HCT116 (cell line): ENCODE measurements around the gene METTL13. TPM values are rescaled to one million over a fixed set of nuclear protein-coding genes. Genes with fewer than 3 reads are reported as not detected.

ENCODE experiments used
- ATAC-seq: fragments of 200-7000 bp; cut with Tn5 transposase; 2 replicates; pipeline ENCODE4 v1.9.1; 2020; ENCODE audit warnings: mild to moderate bottlenecking, moderate library complexity
- BruUV-seq: library from RNA; stranded (reverse); fragments of 400-500 nt; replicated peaks from 2 replicates; lab custom pipeline; 2021; lab: Mats Ljungman, UMichigan
- CTCF ChIA-PET: fragments of 300-600 bp; sonication (Branson Sonifier 250); formaldehyde crosslinking; loops from one replicate; lab custom pipeline; 2021; ENCODE audit warnings: antibody characterized with exemption; lab: Charles Lee
- POLR2A ChIA-PET: fragments of 300-600, 350-600 bp; sonication (Branson Sonifier 250); formaldehyde crosslinking; loops from one replicate; lab custom pipeline; 2021; ENCODE audit warnings: antibody characterized with exemption; lab: Charles Lee
- RAD21 ChIA-PET, 2 experiments: fragments of 300-600 bp; sonication (Branson Sonifier 250); formaldehyde crosslinking; loops; one replicate each; lab custom pipeline; 2023; ENCODE audit warnings: low total read pairs in 2 of 2; ENCODE audit not compliant: uncharacterized antibody in 2 of 2, unreplicated experiment in 2 of 2, low non-redundant PET in 1 of 2; lab: Charles Lee
- DNase-seq: peaks from one replicate; pipeline ENCODE4 v3.0.0-alpha.2; 2010; ENCODE audit warnings: low read depth, low spot score
- H2AFZ ChIP-seq: fragments of 200-600 bp; shearing (Covaris generic), sonication (generic); 2 replicates; pipeline ENCODE4 v1.6.1; 2017; ENCODE audit warnings: low read depth, mixed run types, mixed read lengths, antibody characterized with exemption, low read length; ENCODE audit not compliant: poor library complexity, severe bottlenecking
- H3K27ac ChIP-seq: 2 replicates; pipeline ENCODE4 v1.5.1; 2012; ENCODE audit warnings: low read depth, low read length
- H3K27me3 ChIP-seq: fragments of 200-600 bp; sonication (generic); 2 replicates; pipeline ENCODE4 v1.6.1; 2016; ENCODE audit warnings: mixed run types, low read length, mixed read lengths; ENCODE audit not compliant: insufficient read depth
- H3K36me3 ChIP-seq, 2 experiments: fragments of 200-500 bp in 1 of 2; fragments of 200-600 bp in 1 of 2; sonication (Bioruptor generic) in 1 of 2; sonication (generic) in 1 of 2; 2 replicates each; pipeline versions ENCODE4 v1.5.1 to v1.6.1; 2014 to 2016; ENCODE audit warnings: low read length in 2 of 2, inconsistent platforms in 1 of 2, mixed read lengths in 1 of 2, mixed run types in 1 of 2; ENCODE audit not compliant: insufficient read depth in 2 of 2, control insufficient read depth in 1 of 2
- H3K4me1 ChIP-seq, 2 experiments: fragments of 200-600 bp in 1 of 2; sonication (generic) in 1 of 2; 2 replicates each; pipeline versions ENCODE4 v1.5.1 to v1.6.1; 2012 to 2017; ENCODE audit warnings: low read length in 2 of 2, inconsistent platforms in 1 of 2, mild to moderate bottlenecking in 1 of 2, mixed read lengths in 1 of 2, mixed run types in 1 of 2, moderate library complexity in 1 of 2; ENCODE audit not compliant: insufficient read depth in 2 of 2, control insufficient read depth in 1 of 2
- H3K4me2 ChIP-seq: fragments of 200-600 bp; sonication (generic); 2 replicates; pipeline ENCODE4 v1.6.1; 2017; ENCODE audit warnings: mixed run types, low read length, mixed read lengths
- H3K4me3 ChIP-seq, 2 experiments: fragments of 200-600 bp in 1 of 2; sonication (generic) in 1 of 2; replicated peaks in 1 of 2; 2 replicates each; pipeline ENCODE4 v1.5.1; 2011 to 2016; ENCODE audit warnings: low read length in 2 of 2, control low read depth in 1 of 2, low read depth in 1 of 2, mild to moderate bottlenecking in 1 of 2, mixed read lengths in 1 of 2, mixed run types in 1 of 2
- H3K79me2 ChIP-seq: fragments of 200-600 bp; sonication (generic); 2 replicates; pipeline ENCODE4 v1.6.1; 2017; ENCODE audit warnings: mild to moderate bottlenecking, mixed run types, low read length, moderate library complexity, mixed read lengths; ENCODE audit not compliant: insufficient read depth
- H3K9ac ChIP-seq: fragments of 200-600 bp; sonication (generic); 2 replicates; pipeline ENCODE4 v1.6.1; 2016; ENCODE audit warnings: low read length, mixed read lengths
- H3K9me2 ChIP-seq: fragments of 200-600 bp; sonication (generic), shearing (Covaris generic); 2 replicates; pipeline ENCODE4 v1.6.1; 2017; ENCODE audit warnings: mixed run types, mild to moderate bottlenecking, moderate library complexity; ENCODE audit not compliant: insufficient read depth
- H3K9me3 ChIP-seq, 2 experiments: fragments of 200-500 bp in 1 of 2; fragments of 200-600 bp in 1 of 2; sonication (Bioruptor generic) in 1 of 2; sonication (generic) in 1 of 2; 2 replicates each; pipeline ENCODE4 v1.6.1; 2014 to 2017; ENCODE audit warnings: low read length in 2 of 2, mixed read lengths in 2 of 2, inconsistent platforms in 1 of 2, low read depth in 1 of 2, mild to moderate bottlenecking in 1 of 2, mixed run types in 1 of 2, moderate library complexity in 1 of 2; ENCODE audit not compliant: control insufficient read depth in 1 of 2, insufficient read depth in 1 of 2
- H4K20me1 ChIP-seq: fragments of 200-600 bp; sonication (generic), shearing (Covaris generic); 2 replicates; pipeline ENCODE4 v1.6.1; 2017; ENCODE audit warnings: mixed run types, mild to moderate bottlenecking, moderate library complexity; ENCODE audit not compliant: insufficient read depth
- ATF3 ChIP-seq: IDR thresholded peaks from 2 replicates; pipeline ENCODE4 v1.6.1; 2012
- CBX3 ChIP-seq: IDR thresholded peaks from 2 replicates; pipeline ENCODE4 v1.6.1; 2012; ENCODE audit warnings: low read depth
- CEBPB ChIP-seq: IDR thresholded peaks from 2 replicates; pipeline ENCODE4 v1.6.1; 2012; ENCODE audit warnings: low read depth
- CTCF ChIP-seq, 3 experiments: fragments of 200-600 bp in 1 of 3; sonication (generic) in 1 of 3; IDR thresholded peaks in 2 of 3; conservative IDR thresholded peaks in 1 of 3; 2 replicates each; pipeline ENCODE4 v1.5.1; 2012 to 2017; ENCODE audit warnings: low read depth in 2 of 3, low read length in 2 of 3, antibody characterized with exemption in 1 of 3, borderline replicate concordance in 1 of 3, control low read depth in 1 of 3, mild to moderate bottlenecking in 1 of 3, mixed read lengths in 1 of 3, mixed run types in 1 of 3, moderate library complexity in 1 of 3; ENCODE audit not compliant: insufficient read depth in 1 of 3
- ELF1 ChIP-seq: IDR thresholded peaks from 2 replicates; pipeline ENCODE4 v1.6.1; 2012; ENCODE audit warnings: low read depth, borderline replicate concordance
- EZH2 ChIP-seq: fragments of 200-600 bp; sonication (generic); IDR thresholded peaks from 2 replicates; pipeline ENCODE4 v1.6.1; 2017; ENCODE audit warnings: antibody characterized with exemption, mixed run types
- EZH2phosphoT487 ChIP-seq: fragments of 200-600 bp; IDR thresholded peaks from 2 replicates; pipeline ENCODE4 v1.6.1; 2018; ENCODE audit warnings: antibody characterized with exemption, borderline replicate concordance
- JUND ChIP-seq: IDR thresholded peaks from 2 replicates; pipeline ENCODE4 v1.6.1; 2012
- MAX ChIP-seq: IDR thresholded peaks from 2 replicates; pipeline ENCODE4 v1.6.1; 2012
- POLR2AphosphoS5 ChIP-seq: IDR thresholded peaks from 2 replicates; pipeline ENCODE4 v1.6.1; 2011; ENCODE audit warnings: mild to moderate bottlenecking, low read depth, low read length, moderate library complexity
- RAD21 ChIP-seq: IDR thresholded peaks from 2 replicates; pipeline ENCODE4 v1.6.1; 2012; ENCODE audit warnings: low read depth, mild to moderate bottlenecking
- SIN3A ChIP-seq: IDR thresholded peaks from 2 replicates; pipeline ENCODE4 v1.6.1; 2012; ENCODE audit warnings: low read depth
- SRF ChIP-seq: IDR thresholded peaks from 2 replicates; pipeline ENCODE4 v1.6.1; 2012; ENCODE audit warnings: low read depth
- YY1 ChIP-seq: IDR thresholded peaks from 2 replicates; pipeline ENCODE4 v1.6.1; 2011; ENCODE audit warnings: low read length, low read depth, moderate library complexity, mild to moderate bottlenecking; ENCODE audit not compliant: insufficient replicate concordance; ENCODE audit errors: extremely low read depth
- ZFX ChIP-seq: fragments of 450-650 bp; IDR thresholded peaks from 2 replicates; pipeline ENCODE4 v1.6.1; 2017
- ZNF274 ChIP-seq: fragments of 200-500 bp; sonication (Bioruptor generic); IDR thresholded peaks from 2 replicates; pipeline ENCODE4 v1.6.1; 2014; ENCODE audit warnings: mild to moderate bottlenecking, low read depth, low read length, inconsistent platforms
- intact Hi-C: fragments of 100-400 bp; cut with micrococcal nuclease; formaldehyde crosslinking; loops from 2 replicates; pipeline ENCODE4 v1.10.0; 2022
- total RNA-seq: library from RNA; stranded (reverse); gene quantifications from one replicate; pipeline ENCODE4 v1.2.1, GENCODE V29; 2021; ENCODE audit not compliant: unreplicated experiment

The METTL13 gene
- total RNA-seq, 1 experiment from 2014 or later: 33.9 TPM

- intact Hi-C loops: no loop called here
- no TSS peak for BruUV-seq
- ChIA-PET CTCF (no interaction called here), POLR2A (no interaction called here), RAD21 (no interaction called here)
- H3K36me3 ChIP-seq: no peaks in the 10 kb centered on the region
- no peaks in the 10 kb centered on the region for H3K79me2 ChIP-seq
- no peak overlapping the region for H3K9ac ChIP-seq
- no peak for ATAC-seq
- no peaks in the 10 kb centered on the region for H3K27me3 ChIP-seq
- no peaks in the 10 kb centered on the region for H4K20me1 ChIP-seq
- no peaks in the 10 kb centered on the region for H3K4me1 ChIP-seq
- TF ChIP-seq ATF3: no peak
- no peak for TF ChIP-seq EZH2phosphoT487
- no peak for TF ChIP-seq ZFX
- TF ChIP-seq CBX3: no peak
- no peak for TF ChIP-seq SRF
- no peak for TF ChIP-seq JUND
- no peak for TF ChIP-seq SIN3A
- TF ChIP-seq EZH2: no peak
- TF ChIP-seq YY1: no peak
- no peak for TF ChIP-seq CEBPB
- TF ChIP-seq MAX: no peak
- no peak for TF ChIP-seq POLR2AphosphoS5
- TF ChIP-seq ZNF274: no peak
- TF ChIP-seq RAD21: no peak
- TF ChIP-seq CTCF (IDR thresholded peaks at IDR 0.05 in 2 of 3, conservative IDR thresholded peaks at IDR 0.05 in 1 of 3; ENCODE audit: borderline replicate concordance in 1 of 3, insufficient read depth in 1 of 3, low read depth in 2 of 3, low read length in 2 of 3): no peak
- no peak for TF ChIP-seq ELF1
- no peak overlapping the region for H3K4me3 ChIP-seq
- H3K4me2 ChIP-seq: no peak overlapping the region
- no peak overlapping the region for H3K27ac ChIP-seq
- DNase-seq: no peak
- no peak overlapping the region for H2AFZ ChIP-seq
- no peaks in the 10 kb centered on the region for H3K9me2 ChIP-seq
- H3K9me3 ChIP-seq: 0 out of 4 replicates have a peak, but pooled peaks cover 0 to 3% of the 10 kb centered on the region in 2 experiments
These were observed 19.3 kb upstream of the METTL13 start for GRCh38 chr1:171762143-171762563.
